Breast epithelium (tissue), 4 donors: ENCODE measurements around the gene TUB. TPM values are rescaled to one million over a fixed set of nuclear protein-coding genes. Genes with fewer than 3 reads are reported as not detected.

Experiments
- DNase-seq, 2 donors: peaks; one replicate each; pipeline ENCODE4 v3.0.0-alpha.2; 2019; ENCODE audit warnings: low spot score in 2 of 2
- H3K27ac ChIP-seq, 2 donors: fragments of 200-600 bp; sonication (generic) in 1 of 2; one replicate each; pipeline ENCODE4 v1.5.1; 2016 to 2019; ENCODE audit warnings: mild to moderate bottlenecking in 1 of 2
- H3K27me3 ChIP-seq, 2 donors: fragments of 200-600 bp; sonication (generic) in 1 of 2; one replicate each; pipeline versions ENCODE4 v1.5.1 to v1.6.0; 2017 to 2019; ENCODE audit warnings: control low read depth in 1 of 2, mild to moderate bottlenecking in 1 of 2
- H3K36me3 ChIP-seq: fragments of 200-600 bp; one replicate; pipeline ENCODE4 v1.5.1; 2019
- H3K4me1 ChIP-seq, 2 donors: fragments of 200-600 bp; sonication (generic); one replicate each; pipeline ENCODE4 v1.5.1; 2016 to 2019; ENCODE audit warnings: control low read depth in 1 of 2
- H3K4me3 ChIP-seq, 3 donors: fragments of 200-600 bp; sonication (generic); 1 replicate in 2 of 3; 2 replicates in 1 of 3; pipeline ENCODE4 v1.5.1; 2016 to 2019; ENCODE audit warnings: mild to moderate bottlenecking in 3 of 3, moderate library complexity in 2 of 3
- H3K9me3 ChIP-seq, 2 donors: fragments of 200-600 bp; sonication (generic) in 1 of 2; one replicate each; pipeline ENCODE4 v1.5.1; 2016 to 2019; ENCODE audit warnings: control low read depth in 1 of 2
- CTCF ChIP-seq, 3 donors: fragments of 450-650 bp; IDR thresholded peaks; one replicate each; pipeline ENCODE4 v1.5.1; 2016 to 2017; ENCODE audit warnings: antibody characterized with exemption in 3 of 3, mild to moderate bottlenecking in 3 of 3, moderate library complexity in 3 of 3
- POLR2A ChIP-seq: fragments of 450-650 bp; IDR thresholded peaks from one replicate; pipeline ENCODE4 v1.6.1; 2016; ENCODE audit warnings: antibody characterized with exemption, mild to moderate bottlenecking, moderate library complexity
- POLR2AphosphoS5 ChIP-seq, 3 donors: sonication (generic); formaldehyde crosslinking; IDR thresholded peaks; one replicate each; pipeline ENCODE4 v1.6.1; 2017; ENCODE audit warnings: antibody characterized with exemption in 3 of 3
- intact Hi-C: fragments of 100-400 bp; cut with DNase I; formaldehyde crosslinking; loops from one replicate; pipeline ENCODE4 v1.15.1; 2023; ENCODE audit warnings: low total_unique reads
- total RNA-seq, 3 donors: library from RNA; depleted of rRNA; stranded (reverse); fragments of >200 nt; gene quantifications; one replicate each; pipeline ENCODE4 v1.1.0, GENCODE V29; 2016

TUB gene
- total RNA-seq, 3 donors from 2014 or later: 6.3 to 17.7 (median 11.2) TPM

GRCh38 chr11:8110396-8110795 lies 29.4 kb downstream of the TUB start:
- intact Hi-C loops: no loop called here

GRCh38 chr11:8111636-8112035 lies 30.6 kb downstream of the TUB start:
- H3K36me3 ChIP-seq: no peaks in the 10 kb centered on the region
- no peaks in the 10 kb centered on the region for H3K27me3 ChIP-seq
- H3K4me3 ChIP-seq: no peak overlapping the region
- H3K27ac ChIP-seq: no peak overlapping the region
- intact Hi-C loops: no loop called here
- H3K4me1 ChIP-seq: no peaks in the 10 kb centered on the region
- no peak for DNase-seq
- no peaks in the 10 kb centered on the region for H3K9me3 ChIP-seq
- TF ChIP-seq CTCF (IDR thresholded peaks at IDR 0.05) (no peak), POLR2AphosphoS5 (IDR thresholded peaks at IDR 0.05) (no peak), POLR2A (no peak)

More at GRCh38 chr11:8110396-8110795, 29.4 kb downstream of the TUB start:
- no peak overlapping the region for H3K27ac ChIP-seq
- H3K9me3 ChIP-seq: no peaks in the 10 kb centered on the region
- H3K36me3 ChIP-seq: no peaks in the 10 kb centered on the region
- no peak overlapping the region for H3K4me3 ChIP-seq
- H3K4me1 ChIP-seq: no peaks in the 10 kb centered on the region
- H3K27me3 ChIP-seq: no peaks in the 10 kb centered on the region
- TF ChIP-seq CTCF (IDR thresholded peaks at IDR 0.05): no peak
- TF ChIP-seq POLR2AphosphoS5 (IDR thresholded peaks at IDR 0.05): no peak
- TF ChIP-seq POLR2A: no peak
- DNase-seq: no peak

- intact Hi-C loops: no loop called here
Observed at GRCh38 chr11:8122173-8122764, 41.3 kb downstream of the TUB start.

GRCh38 chr11:8126649-8127289 lies 45.8 kb downstream of the TUB start:
- Histone ChIP-seq H3K9me3 (no peaks in the 10 kb centered on the region), H3K4me1 (no peaks in the 10 kb centered on the region), H3K27ac (no peak overlapping the region), H3K27me3 (no peaks in the 10 kb centered on the region), H3K4me3 (no peak overlapping the region), H3K36me3 (no peaks in the 10 kb centered on the region)
- no peak for DNase-seq
- intact Hi-C loops: no loop called here
- no peak for TF ChIP-seq POLR2AphosphoS5 (IDR thresholded peaks at IDR 0.05)
- TF ChIP-seq POLR2A: no peak
- no peak for TF ChIP-seq CTCF (IDR thresholded peaks at IDR 0.05)

More at GRCh38 chr11:8122173-8122764, 41.3 kb downstream of the TUB start:
- no peak overlapping the region for H3K27ac ChIP-seq
- no peak for DNase-seq
- no peaks in the 10 kb centered on the region for H3K4me1 ChIP-seq
- peaks cover 0 to 14% of the 10 kb centered on the region in 2 donors for H3K9me3 ChIP-seq
- TF ChIP-seq CTCF (IDR thresholded peaks at IDR 0.05) (no peak), POLR2AphosphoS5 (IDR thresholded peaks at IDR 0.05) (no peak), POLR2A (no peak)
- H3K36me3 ChIP-seq: no peaks in the 10 kb centered on the region
- no peak overlapping the region for H3K4me3 ChIP-seq
- no peaks in the 10 kb centered on the region for H3K27me3 ChIP-seq

GRCh38 chr11:8127447-8127846 lies 46.4 kb downstream of the TUB start:
- no peaks in the 10 kb centered on the region for H3K27me3 ChIP-seq

More at GRCh38 chr11:8127447-8127846, 46.4 kb downstream of the TUB start:
- intact Hi-C loops: no loop called here
- H3K4me3 ChIP-seq: no peak overlapping the region
- H3K27ac ChIP-seq: no peak overlapping the region
- DNase-seq: no peak
- no peaks in the 10 kb centered on the region for H3K36me3 ChIP-seq
- no peaks in the 10 kb centered on the region for H3K9me3 ChIP-seq
- H3K4me1 ChIP-seq: no peaks in the 10 kb centered on the region
- TF ChIP-seq POLR2AphosphoS5 (IDR thresholded peaks at IDR 0.05) (no peak), CTCF (IDR thresholded peaks at IDR 0.05) (no peak), POLR2A (no peak)
